Measurements from ENCODE around the gene KCTD1. TPM values are rescaled to one million over a fixed set of nuclear protein-coding genes. Genes with fewer than 3 reads are reported as not detected.
A peak's percentile ranks its signal among the peaks of the same experiment; 100 is the strongest.

The KCTD1 gene
- total RNA-seq, 1 donor from 2014 or later: 31.8 TPM

DNA sequence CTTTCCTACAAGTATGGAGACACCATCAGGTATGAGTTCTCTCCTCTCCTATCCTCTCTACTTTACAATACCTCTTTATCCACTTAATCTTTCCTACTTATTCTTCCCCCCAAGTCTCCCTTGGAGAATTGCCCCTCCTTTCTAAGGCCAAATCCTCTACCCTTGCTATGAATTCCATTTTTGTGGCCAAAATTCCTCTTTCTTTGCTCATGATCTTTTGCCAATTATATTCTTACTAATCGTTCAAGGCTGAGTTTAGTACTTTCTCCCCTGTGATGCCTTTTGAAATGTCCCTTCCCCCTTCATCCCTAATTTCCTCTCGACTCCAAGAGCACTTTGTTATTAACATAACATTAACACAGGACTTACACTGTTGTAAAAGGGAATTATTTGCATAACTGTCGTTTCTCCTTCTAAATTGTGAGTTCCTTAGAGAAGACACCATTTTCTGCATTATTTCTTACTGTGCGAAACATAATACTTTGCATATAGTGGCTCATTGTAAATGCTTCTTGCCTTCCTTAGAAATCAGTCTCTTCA is 133.4 kb downstream of the KCTD1 start:
- no peak overlapping the region for H3K4me2 ChIP-seq (ENCODE audit: low read length)
- no peak overlapping the region for H3K27ac Mint-ChIP-seq (ENCODE audit: unreplicated experiment)
- no peaks in the 10 kb centered on the region for H3K27me3 Mint-ChIP-seq (ENCODE audit: low read depth, unreplicated experiment)
- H2AFZ ChIP-seq (ENCODE audit: low read depth, low read length): no peak overlapping the region
- H3K4me1 ChIP-seq (ENCODE audit: insufficient read depth, low read length): no peaks in the 10 kb centered on the region
- H3K79me2 ChIP-seq (ENCODE audit: insufficient read depth, low read length): no peaks in the 10 kb centered on the region
- no peaks in the 10 kb centered on the region for H3K36me3 ChIP-seq (ENCODE audit: insufficient read depth, low read length)
- H3K36me3 Mint-ChIP-seq (ENCODE audit: low read depth, unreplicated experiment): no peaks in the 10 kb centered on the region
- H3K4me3 Mint-ChIP-seq (ENCODE audit: unreplicated experiment): no peak overlapping the region
- DNase-seq (ENCODE audit: low read depth) (peak; percentile 20), FAIRE-seq (no peak)
- H3K9me3 Mint-ChIP-seq (ENCODE audit: unreplicated experiment): no peaks in the 10 kb centered on the region
- no peak overlapping the region for H3K9ac ChIP-seq (ENCODE audit: low read length)
- H3K27me3 ChIP-seq (ENCODE audit: insufficient read depth, low read length): no peaks in the 10 kb centered on the region
- H3K4me3 ChIP-seq (ENCODE audit: insufficient read depth, low read depth, low read length): no peak overlapping the region
- H3K4me1 Mint-ChIP-seq (ENCODE audit: low read depth, unreplicated experiment): no peaks in the 10 kb centered on the region
- no peak overlapping the region for H3K27ac ChIP-seq (ENCODE audit: low read depth, low read length)
- H3K9me3 ChIP-seq (ENCODE audit: insufficient read depth, low read depth, low read length): no peaks in the 10 kb centered on the region
- H4K20me1 ChIP-seq (ENCODE audit: insufficient read depth, low read length): no peaks in the 10 kb centered on the region
- TF ChIP-seq EZH2 (IDR thresholded peaks at IDR 0.05; ENCODE audit: insufficient read depth, low read length): no peak
- TF ChIP-seq, protein P1, sequence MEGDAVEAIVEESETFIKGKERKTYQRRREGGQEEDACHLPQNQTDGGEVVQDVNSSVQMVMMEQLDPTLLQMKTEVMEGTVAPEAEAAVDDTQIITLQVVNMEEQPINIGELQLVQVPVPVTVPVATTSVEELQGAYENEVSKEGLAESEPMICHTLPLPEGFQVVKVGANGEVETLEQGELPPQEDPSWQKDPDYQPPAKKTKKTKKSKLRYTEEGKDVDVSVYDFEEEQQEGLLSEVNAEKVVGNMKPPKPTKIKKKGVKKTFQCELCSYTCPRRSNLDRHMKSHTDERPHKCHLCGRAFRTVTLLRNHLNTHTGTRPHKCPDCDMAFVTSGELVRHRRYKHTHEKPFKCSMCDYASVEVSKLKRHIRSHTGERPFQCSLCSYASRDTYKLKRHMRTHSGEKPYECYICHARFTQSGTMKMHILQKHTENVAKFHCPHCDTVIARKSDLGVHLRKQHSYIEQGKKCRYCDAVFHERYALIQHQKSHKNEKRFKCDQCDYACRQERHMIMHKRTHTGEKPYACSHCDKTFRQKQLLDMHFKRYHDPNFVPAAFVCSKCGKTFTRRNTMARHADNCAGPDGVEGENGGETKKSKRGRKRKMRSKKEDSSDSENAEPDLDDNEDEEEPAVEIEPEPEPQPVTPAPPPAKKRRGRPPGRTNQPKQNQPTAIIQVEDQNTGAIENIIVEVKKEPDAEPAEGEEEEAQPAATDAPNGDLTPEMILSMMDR (IDR thresholded peaks at IDR 0.05; ENCODE audit: insufficient read depth, low read depth, low read length): no peak

DNA sequence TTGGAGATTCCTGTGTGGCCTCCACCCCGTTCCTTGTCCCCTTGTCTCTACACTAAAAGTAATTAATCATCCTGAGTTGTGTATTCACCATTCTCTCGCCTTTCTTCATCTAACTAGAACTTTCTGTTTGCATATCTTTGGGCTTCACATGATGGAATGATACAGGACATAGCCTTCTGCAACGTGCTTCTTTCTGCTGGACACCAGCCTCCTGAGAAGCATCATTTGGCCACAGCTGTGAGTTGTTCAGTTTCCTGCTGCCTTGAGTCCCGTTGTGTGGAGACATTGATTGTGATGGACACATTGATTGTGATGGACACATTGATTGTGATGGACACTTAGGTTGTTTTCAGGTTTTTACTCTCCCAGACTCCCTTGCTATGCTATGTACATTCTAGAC is 139.3 kb downstream of the KCTD1 start:
- no peak overlapping the region for H2AFZ ChIP-seq (ENCODE audit: low read depth, low read length)
- DNase-seq (ENCODE audit: low read depth) (no peak), FAIRE-seq (no peak)
- Mint-ChIP-seq H3K4me1 (ENCODE audit: low read depth, unreplicated experiment) (no peaks in the 10 kb centered on the region), H3K36me3 (ENCODE audit: low read depth, unreplicated experiment) (no peaks in the 10 kb centered on the region), H3K27ac (ENCODE audit: unreplicated experiment) (no peak overlapping the region), H3K27me3 (ENCODE audit: low read depth, unreplicated experiment) (peaks cover 15% of the 10 kb centered on the region), H3K4me3 (ENCODE audit: unreplicated experiment) (no peak overlapping the region), H3K9me3 (ENCODE audit: unreplicated experiment) (peaks cover 2% of the 10 kb centered on the region)
- H3K27ac ChIP-seq (ENCODE audit: low read depth, low read length): no peak overlapping the region
- H3K36me3 ChIP-seq (ENCODE audit: insufficient read depth, low read length): no peaks in the 10 kb centered on the region
- TF ChIP-seq, protein P1 (IDR thresholded peaks at IDR 0.05; ENCODE audit: insufficient read depth, low read depth, low read length): no peak
- TF ChIP-seq EZH2 (IDR thresholded peaks at IDR 0.05; ENCODE audit: insufficient read depth, low read length): no peak
- H3K9me3 ChIP-seq (ENCODE audit: insufficient read depth, low read depth, low read length): no peaks in the 10 kb centered on the region
- H3K4me2 ChIP-seq (ENCODE audit: low read length): no peak overlapping the region
- no peak overlapping the region for H3K9ac ChIP-seq (ENCODE audit: low read length)
- no peak overlapping the region for H3K4me3 ChIP-seq (ENCODE audit: insufficient read depth, low read depth, low read length)
- no peaks in the 10 kb centered on the region for H3K4me1 ChIP-seq (ENCODE audit: insufficient read depth, low read length)
- no peaks in the 10 kb centered on the region for H4K20me1 ChIP-seq (ENCODE audit: insufficient read depth, low read length)
- H3K27me3 ChIP-seq (ENCODE audit: insufficient read depth, low read length): no peaks in the 10 kb centered on the region
- H3K79me2 ChIP-seq (ENCODE audit: insufficient read depth, low read length): no peaks in the 10 kb centered on the region

DNA sequence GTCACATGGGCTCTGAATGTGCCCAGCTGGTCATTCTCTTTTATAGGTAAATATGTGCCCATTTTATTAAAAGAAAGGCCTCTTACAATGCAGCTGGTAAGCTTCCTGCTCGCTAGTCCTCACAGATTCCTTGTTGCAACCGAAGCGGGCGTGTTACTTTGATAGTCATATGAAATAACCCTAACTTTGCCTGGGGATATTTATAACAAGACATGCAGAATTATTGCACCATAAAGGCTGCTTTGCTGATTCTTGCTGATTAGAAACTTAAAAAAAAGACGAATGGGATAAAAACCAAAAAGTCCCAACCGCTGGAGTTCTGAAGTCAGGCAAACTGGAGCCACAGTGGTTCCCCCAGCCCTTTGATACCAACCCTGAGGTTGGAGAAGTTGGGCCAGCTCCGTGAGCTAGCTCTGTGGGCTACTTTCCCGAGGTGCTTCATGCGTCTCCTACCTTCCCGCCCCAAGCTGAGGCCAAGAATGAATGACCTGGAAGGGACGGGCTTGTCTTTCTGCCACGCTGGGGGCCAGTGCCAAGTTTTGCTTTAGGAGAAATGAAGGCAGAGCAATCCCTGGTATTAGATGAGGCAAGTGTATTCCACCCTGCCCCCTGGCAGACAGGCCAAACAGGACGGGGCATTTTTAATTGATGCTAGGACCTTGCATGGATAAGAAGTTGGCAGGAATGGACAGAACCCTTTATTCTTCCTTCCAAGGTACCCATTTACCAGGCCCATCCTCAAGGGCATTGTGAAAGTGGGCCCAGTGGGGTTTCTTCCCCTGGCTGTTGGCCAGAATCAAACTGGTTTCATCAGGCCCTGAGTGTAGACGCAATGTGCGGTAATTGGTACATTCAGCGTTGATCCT is 140.4 kb downstream of the KCTD1 start:
- no peak overlapping the region for H3K4me3 Mint-ChIP-seq (ENCODE audit: unreplicated experiment)
- H3K36me3 Mint-ChIP-seq (ENCODE audit: low read depth, unreplicated experiment): no peaks in the 10 kb centered on the region
- H3K27ac ChIP-seq (ENCODE audit: low read depth, low read length): no peak overlapping the region
- H3K4me2 ChIP-seq (ENCODE audit: low read length): no peak overlapping the region
- H3K27ac Mint-ChIP-seq (ENCODE audit: unreplicated experiment): no peak overlapping the region
- no peaks in the 10 kb centered on the region for H3K36me3 ChIP-seq (ENCODE audit: insufficient read depth, low read length)
- H3K27me3 Mint-ChIP-seq (ENCODE audit: low read depth, unreplicated experiment): peaks cover 15% of the 10 kb centered on the region
- no peaks in the 10 kb centered on the region for H3K79me2 ChIP-seq (ENCODE audit: insufficient read depth, low read length)
- H2AFZ ChIP-seq (ENCODE audit: low read depth, low read length): no peak overlapping the region
- FAIRE-seq (no peak), DNase-seq (ENCODE audit: low read depth) (no peak)
- H3K9me3 Mint-ChIP-seq (ENCODE audit: unreplicated experiment): peaks cover 2% of the 10 kb centered on the region
- H4K20me1 ChIP-seq (ENCODE audit: insufficient read depth, low read length): no peaks in the 10 kb centered on the region
- H3K4me1 Mint-ChIP-seq (ENCODE audit: low read depth, unreplicated experiment): no peaks in the 10 kb centered on the region
- no peak overlapping the region for H3K9ac ChIP-seq (ENCODE audit: low read length)
- no peaks in the 10 kb centered on the region for H3K4me1 ChIP-seq (ENCODE audit: insufficient read depth, low read length)
- no peaks in the 10 kb centered on the region for H3K27me3 ChIP-seq (ENCODE audit: insufficient read depth, low read length)
- H3K4me3 ChIP-seq (ENCODE audit: insufficient read depth, low read depth, low read length): no peak overlapping the region
- TF ChIP-seq, protein P1 (IDR thresholded peaks at IDR 0.05; ENCODE audit: insufficient read depth, low read depth, low read length): no peak
- no peak for TF ChIP-seq EZH2 (IDR thresholded peaks at IDR 0.05; ENCODE audit: insufficient read depth, low read length)
- H3K9me3 ChIP-seq (ENCODE audit: insufficient read depth, low read depth, low read length): no peaks in the 10 kb centered on the region

All from astrocyte (in vitro differentiated cells and primary cell).